Measurements from ENCODE around the gene MACROD2.

The MACROD2 gene

GRCh38 chr20:15111654-15112053 lies 1116.3 kb downstream of the MACROD2 start:
- no peak overlapping the region for H3K27ac ChIP-seq

GRCh38 chr20:15113144-15113773 lies 1117.9 kb downstream of the MACROD2 start:
- H3K27ac ChIP-seq = no peak overlapping the region
- TF ChIP-seq ZFX (IDR thresholded peaks at IDR 0.05) = no peak
- no peak for TF ChIP-seq CTCF (conservative IDR thresholded peaks at IDR 0.05)

More at GRCh38 chr20:15111654-15112053, 1116.3 kb downstream of the MACROD2 start:
- no peak for TF ChIP-seq ZFX (IDR thresholded peaks at IDR 0.05)

GRCh38 chr20:15119852-15120487 lies 1124.7 kb downstream of the MACROD2 start:
- no peak overlapping the region for H3K27ac ChIP-seq
- TF ChIP-seq CTCF (conservative IDR thresholded peaks at IDR 0.05) = no peak
- no peak for TF ChIP-seq ZFX (IDR thresholded peaks at IDR 0.05)

GRCh38 chr20:15122613-15123012 lies 1127.3 kb downstream of the MACROD2 start:
- TF ChIP-seq ZFX (IDR thresholded peaks at IDR 0.05) = no peak
- TF ChIP-seq CTCF (conservative IDR thresholded peaks at IDR 0.05) = no peak
- H3K27ac ChIP-seq = no peak overlapping the region

GRCh38 chr20:15131176-15131575 lies 1135.9 kb downstream of the MACROD2 start:
- H3K27ac ChIP-seq = no peak overlapping the region
- TF ChIP-seq CTCF (conservative IDR thresholded peaks at IDR 0.05) = no peak
- TF ChIP-seq ZFX (IDR thresholded peaks at IDR 0.05) = no peak

- TF ChIP-seq ZFX (IDR thresholded peaks at IDR 0.05) = no peak
- no peak for TF ChIP-seq CTCF (conservative IDR thresholded peaks at IDR 0.05)
Measured at GRCh38 chr20:15138548-15139126, 1143.3 kb downstream of the MACROD2 start.

GRCh38 chr20:15139522-15139921 lies 1144.2 kb downstream of the MACROD2 start:
- no peak overlapping the region for H3K27ac ChIP-seq
- no peak for TF ChIP-seq CTCF (conservative IDR thresholded peaks at IDR 0.05)
- no peak for TF ChIP-seq ZFX (IDR thresholded peaks at IDR 0.05)

More at GRCh38 chr20:15138548-15139126, 1143.3 kb downstream of the MACROD2 start:
- H3K27ac ChIP-seq = no peak overlapping the region
